Activated B cell treated with CpG ODN at 0.5 μM for 24 hours (primary cell): ENCODE measurements around the gene CCDC40. TPM values are rescaled to one million over a fixed set of nuclear protein-coding genes. Genes with fewer than 3 reads are reported as not detected.

Source experiments
- ATAC-seq: fragments of 200-7000 bp; cut with Tn5 transposase; one replicate; pipeline ENCODE4 v1.10.0; 2021; ENCODE audit warnings: low read depth, mild to moderate bottlenecking, moderate library complexity
- CTCF ChIA-PET: fragments of 350-600 bp; sonication (Branson Sonifier 250); formaldehyde crosslinking; loops from one replicate; lab custom pipeline; 2021; ENCODE audit warnings: antibody characterized with exemption; lab: Charles Lee
- POLR2A ChIA-PET: fragments of 350-600 bp; sonication (Branson Sonifier 250); formaldehyde crosslinking; loops from one replicate; lab custom pipeline; 2021; ENCODE audit warnings: antibody characterized with exemption; lab: Charles Lee
- DNase-seq: peaks from one replicate; pipeline ENCODE4 v3.0.0; 2022
- H3K27ac Mint-ChIP-seq: one replicate; pipeline ENCODE4 v1.8.0; 2020; ENCODE audit warnings: mixed read lengths
- H3K27me3 Mint-ChIP-seq: one replicate; pipeline ENCODE4 v1.8.0; 2021; ENCODE audit warnings: mixed read lengths
- H3K36me3 Mint-ChIP-seq: one replicate; pipeline ENCODE4 v1.8.0; 2021; ENCODE audit warnings: low read depth, mixed read lengths
- H3K4me1 Mint-ChIP-seq: one replicate; pipeline ENCODE4 v1.8.0; 2021; ENCODE audit warnings: mixed read lengths
- H3K4me3 Mint-ChIP-seq: one replicate; pipeline ENCODE4 v1.8.0; 2020; ENCODE audit warnings: mild to moderate bottlenecking, mixed read lengths
- H3K9me3 Mint-ChIP-seq: one replicate; pipeline ENCODE4 v1.8.0; 2020; ENCODE audit warnings: mixed read lengths
- intact Hi-C: fragments of 100-400 bp; cut with micrococcal nuclease; formaldehyde crosslinking; loops from one replicate; pipeline ENCODE4 v1.15.1; 2024
- total RNA-seq: library from RNA; stranded (reverse); gene quantifications from 2 replicates; pipeline ENCODE4 v1.2.3, GENCODE V29; 2022
- TF ChIP-seq, protein P1 (sequence below): fragments of 200-600 bp; IDR thresholded peaks from one replicate; pipeline ENCODE4 v1.8.0; 2022; ENCODE audit warnings: antibody characterized with exemption, mild to moderate bottlenecking

Gene CCDC40
- total RNA-seq, 1 donor from 2014 or later: 0.55 TPM

DNA sequence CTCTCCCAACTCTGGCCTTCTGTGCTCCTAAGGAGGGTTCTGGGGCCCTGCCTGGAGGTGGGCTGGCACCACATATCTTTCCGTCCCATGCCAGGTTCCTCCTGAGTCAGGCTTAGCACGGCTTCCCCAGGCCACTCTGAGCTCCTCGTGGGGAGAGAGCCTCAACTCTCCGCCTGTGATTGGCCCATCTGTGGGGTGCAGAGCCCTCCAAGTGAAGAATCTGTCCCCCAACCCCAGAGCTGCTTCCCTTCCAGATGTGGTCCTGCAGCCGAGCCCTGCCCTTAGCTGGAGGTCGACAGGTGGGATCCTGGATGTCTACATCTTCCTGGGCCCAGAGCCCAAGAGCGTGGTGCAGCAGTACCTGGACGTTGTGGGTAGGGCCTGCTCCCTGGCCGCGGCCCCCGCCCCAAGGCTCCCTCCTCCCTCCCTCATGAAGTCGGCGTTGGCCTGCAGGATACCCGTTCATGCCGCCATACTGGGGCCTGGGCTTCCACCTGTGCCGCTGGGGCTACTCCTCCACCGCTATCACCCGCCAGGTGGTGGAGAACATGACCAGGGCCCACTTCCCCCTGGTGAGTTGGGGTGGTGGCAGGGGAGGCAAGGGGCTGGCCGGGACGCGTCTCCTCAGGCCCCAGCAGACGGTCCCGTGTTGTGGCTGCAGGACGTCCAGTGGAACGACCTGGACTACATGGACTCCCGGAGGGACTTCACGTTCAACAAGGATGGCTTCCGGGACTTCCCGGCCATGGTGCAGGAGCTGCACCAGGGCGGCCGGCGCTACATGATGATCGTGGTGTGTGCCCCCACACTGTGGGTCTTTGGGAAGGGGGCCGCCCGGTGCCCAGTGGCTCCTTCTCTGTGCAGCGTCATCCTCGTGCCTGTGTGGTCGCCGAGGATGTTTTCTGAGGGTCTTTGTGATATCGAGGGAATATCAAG lies 71.9 kb downstream of the CCDC40 start:
- H3K27me3 Mint-ChIP-seq: no peaks in the 10 kb centered on the region
- H3K27ac Mint-ChIP-seq: no peak overlapping the region
- CTCF ChIA-PET: no interaction called here
- peaks cover 10% of the 10 kb centered on the region for H3K4me1 Mint-ChIP-seq
- peaks cover 5% of the 10 kb centered on the region for H3K36me3 Mint-ChIP-seq
- TF ChIP-seq, protein P1, sequence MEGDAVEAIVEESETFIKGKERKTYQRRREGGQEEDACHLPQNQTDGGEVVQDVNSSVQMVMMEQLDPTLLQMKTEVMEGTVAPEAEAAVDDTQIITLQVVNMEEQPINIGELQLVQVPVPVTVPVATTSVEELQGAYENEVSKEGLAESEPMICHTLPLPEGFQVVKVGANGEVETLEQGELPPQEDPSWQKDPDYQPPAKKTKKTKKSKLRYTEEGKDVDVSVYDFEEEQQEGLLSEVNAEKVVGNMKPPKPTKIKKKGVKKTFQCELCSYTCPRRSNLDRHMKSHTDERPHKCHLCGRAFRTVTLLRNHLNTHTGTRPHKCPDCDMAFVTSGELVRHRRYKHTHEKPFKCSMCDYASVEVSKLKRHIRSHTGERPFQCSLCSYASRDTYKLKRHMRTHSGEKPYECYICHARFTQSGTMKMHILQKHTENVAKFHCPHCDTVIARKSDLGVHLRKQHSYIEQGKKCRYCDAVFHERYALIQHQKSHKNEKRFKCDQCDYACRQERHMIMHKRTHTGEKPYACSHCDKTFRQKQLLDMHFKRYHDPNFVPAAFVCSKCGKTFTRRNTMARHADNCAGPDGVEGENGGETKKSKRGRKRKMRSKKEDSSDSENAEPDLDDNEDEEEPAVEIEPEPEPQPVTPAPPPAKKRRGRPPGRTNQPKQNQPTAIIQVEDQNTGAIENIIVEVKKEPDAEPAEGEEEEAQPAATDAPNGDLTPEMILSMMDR: no peak
- intact Hi-C loops: no loop called here
- no peak overlapping the region for H3K4me3 Mint-ChIP-seq
- ATAC-seq (no peak), DNase-seq (no peak)
- no peaks in the 10 kb centered on the region for H3K9me3 Mint-ChIP-seq
- POLR2A ChIA-PET: no interaction called here

DNA sequence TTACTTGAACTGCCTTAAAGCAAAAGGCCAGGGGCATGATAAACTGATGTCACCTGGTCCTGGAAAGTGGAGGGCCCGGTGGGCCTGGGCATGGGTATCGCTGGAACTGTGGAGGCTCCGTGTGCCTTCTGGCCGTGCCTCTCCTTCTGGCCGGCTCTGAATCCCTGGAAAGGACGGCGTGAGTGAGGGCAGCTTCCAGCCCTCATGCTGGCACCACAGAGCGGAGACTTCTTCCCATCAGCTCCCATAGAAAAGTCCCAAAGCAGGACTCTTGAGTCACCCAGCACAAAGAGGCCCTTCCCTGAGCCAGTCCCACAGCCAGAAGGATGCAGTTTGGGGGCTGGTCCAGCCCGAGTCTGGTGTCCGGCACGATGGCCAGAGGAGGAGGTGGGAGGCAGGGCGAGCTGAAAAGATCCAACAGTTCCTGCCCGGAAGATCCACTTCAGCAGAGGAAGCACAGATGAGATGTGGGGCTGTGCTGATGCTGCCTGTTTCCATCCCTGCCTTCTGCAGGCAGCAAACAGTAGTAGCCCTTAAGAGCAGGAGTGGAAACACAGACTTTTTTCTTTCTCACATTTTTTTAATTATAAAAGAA lies 72.7 kb downstream of the CCDC40 start:
- intact Hi-C loops: no loop called here
- CTCF ChIA-PET: no interaction called here
- no peak for DNase-seq

GRCh38 chr17:80109713-80110446 lies 73.4 kb downstream of the CCDC40 start:
- Mint-ChIP-seq H3K4me3 (no peak overlapping the region), H3K9me3 (no peaks in the 10 kb centered on the region), H3K27ac (no peak overlapping the region), H3K27me3 (no peaks in the 10 kb centered on the region), H3K4me1 (peaks cover 13% of the 10 kb centered on the region), H3K36me3 (peaks cover 5% of the 10 kb centered on the region)
- intact Hi-C loops: no loop called here
- ChIA-PET POLR2A (no interaction called here), CTCF (no interaction called here)
- no peak for DNase-seq
- TF ChIP-seq, protein P1: no peak
- ATAC-seq: no peak

More for the DNA sequence above, 72.7 kb downstream of the CCDC40 start:
- no peak for ATAC-seq
- Mint-ChIP-seq H3K27me3 (no peaks in the 10 kb centered on the region), H3K27ac (no peak overlapping the region), H3K9me3 (no peaks in the 10 kb centered on the region), H3K4me1 (peaks cover 13% of the 10 kb centered on the region), H3K36me3 (peaks cover 5% of the 10 kb centered on the region), H3K4me3 (no peak overlapping the region)
- POLR2A ChIA-PET: no interaction called here
- TF ChIP-seq, protein P1: no peak

GRCh38 chr17:80110447-80110812 lies 74.0 kb downstream of the CCDC40 start:
- intact Hi-C loops: no loop called here
- TF ChIP-seq, protein P1: no peak
- Mint-ChIP-seq H3K27me3 (no peaks in the 10 kb centered on the region), H3K36me3 (peaks cover 5% of the 10 kb centered on the region), H3K4me1 (peaks cover 13% of the 10 kb centered on the region), H3K27ac (no peak overlapping the region), H3K9me3 (peaks cover 3% of the 10 kb centered on the region), H3K4me3 (no peak overlapping the region)
- no peak for DNase-seq
- POLR2A ChIA-PET: no interaction called here
- CTCF ChIA-PET: no interaction called here
- no peak for ATAC-seq
